Neural crest cell (in vitro differentiated cells): ENCODE measurements around the gene ABHD16B. TPM values are rescaled to one million over a fixed set of nuclear protein-coding genes. Genes with fewer than 3 reads are reported as not detected.
"Not testable (repeated sequence)": the region's sequence is repeated elsewhere in the genome, so short reads cannot be mapped to it uniquely, and the experiment has no call there.

ENCODE experiments used
- DNase-seq: peaks from one replicate; pipeline ENCODE4 v3.0.0; 2021; ENCODE audit warnings: low read depth, mixed read lengths, low spot score
- H3K27ac Mint-ChIP-seq: one replicate; pipeline ENCODE4 v1.8.0; 2021; ENCODE audit warnings: mild to moderate bottlenecking, mixed read lengths; ENCODE audit not compliant: unreplicated experiment
- H3K27me3 Mint-ChIP-seq: 2 replicates; pipeline ENCODE4 v1.8.0; 2021; ENCODE audit warnings: low read depth, mild to moderate bottlenecking, mixed read lengths
- H3K36me3 Mint-ChIP-seq: 2 replicates; pipeline ENCODE4 v1.8.0; 2021; ENCODE audit warnings: low read depth, mild to moderate bottlenecking, mixed read lengths
- H3K4me1 Mint-ChIP-seq: 2 replicates; pipeline ENCODE4 v1.8.0; 2021; ENCODE audit warnings: mixed read lengths
- H3K4me3 Mint-ChIP-seq: one replicate; pipeline ENCODE4 v1.8.0; 2021; ENCODE audit warnings: mild to moderate bottlenecking, mixed read lengths
- H3K9me3 Mint-ChIP-seq: 2 replicates; pipeline ENCODE4 v1.8.0; 2021; ENCODE audit warnings: mixed read lengths
- total RNA-seq: library from RNA; stranded (reverse); gene quantifications from 2 replicates; pipeline ENCODE4 v1.2.1, GENCODE V29; 2021
- TF ChIP-seq, protein P1 (sequence below): fragments of 200-600 bp; sonication (generic); conservative IDR thresholded peaks from 2 replicates; pipeline ENCODE4 v1.5.0; 2021; ENCODE audit warnings: antibody characterized with exemption, mild to moderate bottlenecking

ABHD16B gene
- total RNA-seq, 1 donor from 2014 or later, result not detected

DNA sequence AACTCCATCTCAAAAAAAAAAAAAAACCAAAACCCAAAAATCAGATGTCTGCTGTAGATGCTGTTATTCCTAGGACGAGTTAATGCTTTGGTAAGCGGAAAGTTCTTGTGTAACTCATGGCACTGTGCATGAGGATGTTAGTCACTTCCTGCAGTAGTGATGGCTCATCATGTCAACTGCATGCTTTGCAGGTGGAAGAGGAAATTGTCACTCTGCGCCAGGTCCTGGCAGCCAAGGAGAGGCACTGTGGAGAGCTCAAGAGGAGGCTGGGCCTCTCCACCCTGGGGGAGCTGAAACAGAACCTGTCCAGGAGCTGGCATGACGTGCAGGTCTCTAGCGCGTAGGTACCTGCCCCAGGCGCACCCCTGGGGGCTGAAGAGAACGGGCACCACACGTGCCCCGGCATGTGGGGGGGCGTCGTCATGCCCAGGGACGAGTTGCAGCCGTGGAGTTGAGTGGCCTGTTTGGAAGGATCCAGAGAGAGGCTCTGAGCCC is 12.2 kb downstream of the ABHD16B start:
- no peak for DNase-seq
- H3K4me1 Mint-ChIP-seq, result no peaks in the 10 kb centered on the region
- no peak overlapping the region for H3K4me3 Mint-ChIP-seq
- no peaks in the 10 kb centered on the region for H3K27me3 Mint-ChIP-seq
- H3K9me3 Mint-ChIP-seq, result no peaks in the 10 kb centered on the region
- peaks cover 2% of the 10 kb centered on the region for H3K36me3 Mint-ChIP-seq
- TF ChIP-seq, protein P1, sequence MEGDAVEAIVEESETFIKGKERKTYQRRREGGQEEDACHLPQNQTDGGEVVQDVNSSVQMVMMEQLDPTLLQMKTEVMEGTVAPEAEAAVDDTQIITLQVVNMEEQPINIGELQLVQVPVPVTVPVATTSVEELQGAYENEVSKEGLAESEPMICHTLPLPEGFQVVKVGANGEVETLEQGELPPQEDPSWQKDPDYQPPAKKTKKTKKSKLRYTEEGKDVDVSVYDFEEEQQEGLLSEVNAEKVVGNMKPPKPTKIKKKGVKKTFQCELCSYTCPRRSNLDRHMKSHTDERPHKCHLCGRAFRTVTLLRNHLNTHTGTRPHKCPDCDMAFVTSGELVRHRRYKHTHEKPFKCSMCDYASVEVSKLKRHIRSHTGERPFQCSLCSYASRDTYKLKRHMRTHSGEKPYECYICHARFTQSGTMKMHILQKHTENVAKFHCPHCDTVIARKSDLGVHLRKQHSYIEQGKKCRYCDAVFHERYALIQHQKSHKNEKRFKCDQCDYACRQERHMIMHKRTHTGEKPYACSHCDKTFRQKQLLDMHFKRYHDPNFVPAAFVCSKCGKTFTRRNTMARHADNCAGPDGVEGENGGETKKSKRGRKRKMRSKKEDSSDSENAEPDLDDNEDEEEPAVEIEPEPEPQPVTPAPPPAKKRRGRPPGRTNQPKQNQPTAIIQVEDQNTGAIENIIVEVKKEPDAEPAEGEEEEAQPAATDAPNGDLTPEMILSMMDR, result no peak
- H3K27ac Mint-ChIP-seq, result no peak overlapping the region

GRCh38 chr20:63874241-63874640 is 12.9 kb downstream of the ABHD16B start:
- not testable (repeated sequence) for H3K27ac Mint-ChIP-seq, DNase-seq, H3K4me3 Mint-ChIP-seq, H3K4me1 Mint-ChIP-seq, H3K36me3 Mint-ChIP-seq, H3K27me3 Mint-ChIP-seq, H3K9me3 Mint-ChIP-seq

GRCh38 chr20:63876489-63877036 is 15.3 kb downstream of the ABHD16B start:
- TF ChIP-seq, protein P1, result no peak
- no peak overlapping the region for H3K4me3 Mint-ChIP-seq
- H3K27me3 Mint-ChIP-seq, result no peaks in the 10 kb centered on the region
- no peaks in the 10 kb centered on the region for H3K4me1 Mint-ChIP-seq
- H3K36me3 Mint-ChIP-seq, result peaks cover 2% of the 10 kb centered on the region
- H3K27ac Mint-ChIP-seq, result no peak overlapping the region
- DNase-seq, result no peak
- no peaks in the 10 kb centered on the region for H3K9me3 Mint-ChIP-seq

- H3K36me3 Mint-ChIP-seq, result peaks cover 2% of the 10 kb centered on the region
- H3K9me3 Mint-ChIP-seq, result no peaks in the 10 kb centered on the region
- H3K27me3 Mint-ChIP-seq, result no peaks in the 10 kb centered on the region
- no peak for DNase-seq
- no peak overlapping the region for H3K27ac Mint-ChIP-seq
- H3K4me1 Mint-ChIP-seq, result no peaks in the 10 kb centered on the region
- H3K4me3 Mint-ChIP-seq, result no peak overlapping the region
- TF ChIP-seq, protein P1, result no peak
Observed at GRCh38 chr20:63877755-63878470, 16.6 kb downstream of the ABHD16B start.

GRCh38 chr20:63878899-63879663 is 17.8 kb downstream of the ABHD16B start:
- no peak for DNase-seq
- no peaks in the 10 kb centered on the region for H3K4me1 Mint-ChIP-seq
- TF ChIP-seq, protein P1, result no peak
- H3K27ac Mint-ChIP-seq, result no peak overlapping the region
- no peak overlapping the region for H3K4me3 Mint-ChIP-seq
- no peaks in the 10 kb centered on the region for H3K9me3 Mint-ChIP-seq
- no peaks in the 10 kb centered on the region for H3K36me3 Mint-ChIP-seq
- H3K27me3 Mint-ChIP-seq, result no peaks in the 10 kb centered on the region

DNA sequence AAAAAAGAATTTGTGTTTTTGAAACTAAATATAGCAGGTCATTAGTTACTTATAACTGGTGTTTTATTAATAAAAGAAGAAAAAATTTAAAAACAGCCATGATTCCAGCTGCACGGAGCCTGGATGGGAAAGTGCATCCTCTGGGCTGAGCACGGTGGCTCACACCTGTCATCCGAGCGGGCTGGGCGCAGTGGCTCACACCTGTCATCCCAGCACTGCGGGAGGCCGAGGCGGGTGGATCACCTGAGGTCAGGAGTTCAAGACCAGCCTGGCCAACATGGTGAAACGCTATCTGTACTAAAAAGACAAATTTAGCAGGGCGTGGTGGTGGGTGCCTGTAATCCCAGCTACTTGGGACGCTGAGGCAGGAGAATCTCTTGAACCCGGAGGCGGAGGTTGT is 19.6 kb downstream of the ABHD16B start:
- not testable (repeated sequence) for DNase-seq, H3K4me3 Mint-ChIP-seq, H3K27ac Mint-ChIP-seq, H3K4me1 Mint-ChIP-seq, H3K9me3 Mint-ChIP-seq, H3K36me3 Mint-ChIP-seq, H3K27me3 Mint-ChIP-seq
